HepG2 (cell line): ENCODE measurements around the gene ADM. TPM values are rescaled to one million over a fixed set of nuclear protein-coding genes. Genes with fewer than 3 reads are reported as not detected.
A peak's percentile ranks its signal among the peaks of the same experiment; 100 is the strongest.

Experiments
- ATF7 ChIP-seq, 2 experiments: fragments of 450-650 bp in 1 of 2; sonication (generic) in 1 of 2; formaldehyde crosslinking in 1 of 2; IDR thresholded peaks; 2 replicates each; pipeline versions ENCODE4 v1.4.0 to v1.6.1; 2016 to 2020; ENCODE audit warnings: antibody characterized with exemption in 1 of 2, mild to moderate bottlenecking in 1 of 2, missing genetic modification reagents in 1 of 2
- KDM5A ChIP-seq: fragments of 200-600 bp; sonication (generic); IDR thresholded peaks from 2 replicates; pipeline ENCODE4 v1.7.0; 2018; ENCODE audit warnings: antibody characterized with exemption, mild to moderate bottlenecking, low read length, borderline replicate concordance
- NAIF1 ChIP-seq: sonication (generic); formaldehyde crosslinking; IDR thresholded peaks from 2 replicates; pipeline ENCODE4 v1.5.0; 2020; ENCODE audit warnings: mild to moderate bottlenecking, missing genetic modification reagents, borderline replicate concordance
- NKX3-1 ChIP-seq: sonication (generic); formaldehyde crosslinking; IDR thresholded peaks from 2 replicates; pipeline ENCODE4 v1.5.0; 2020; ENCODE audit warnings: missing genetic modification reagents
- PHF8 ChIP-seq: sonication (generic); formaldehyde crosslinking; IDR thresholded peaks from 2 replicates; pipeline ENCODE4 v1.5.0; 2020; ENCODE audit warnings: missing genetic modification reagents
- PITX1 ChIP-seq: sonication (generic); formaldehyde crosslinking; IDR thresholded peaks from 2 replicates; pipeline ENCODE4 v1.5.1; 2020; ENCODE audit warnings: mild to moderate bottlenecking, missing genetic modification reagents
- TBX2 ChIP-seq: sonication (generic); formaldehyde crosslinking; IDR thresholded peaks from 2 replicates; pipeline ENCODE4 v1.5.0; 2020; ENCODE audit warnings: missing genetic modification reagents, mild to moderate bottlenecking, borderline replicate concordance
- TEAD2 ChIP-seq: sonication (generic); formaldehyde crosslinking; IDR thresholded peaks from 2 replicates; pipeline ENCODE4 v1.9.0; 2021; ENCODE audit warnings: missing genetic modification reagents
- TOPORS ChIP-seq: sonication (generic); formaldehyde crosslinking; IDR thresholded peaks from 2 replicates; pipeline ENCODE4 v1.8.0; 2023; ENCODE audit warnings: mild to moderate bottlenecking, missing genetic modification reagents
- YEATS4 ChIP-seq: sonication (generic); formaldehyde crosslinking; IDR thresholded peaks from 2 replicates; pipeline ENCODE4 v1.4.0; 2020; ENCODE audit warnings: missing genetic modification reagents, borderline replicate concordance
- ZBTB7B ChIP-seq: sonication (generic); formaldehyde crosslinking; IDR thresholded peaks from 2 replicates; pipeline ENCODE4 v1.4.0; 2020; ENCODE audit warnings: missing genetic modification reagents
- ZNF121 ChIP-seq: sonication (generic); formaldehyde crosslinking; IDR thresholded peaks from 2 replicates; pipeline ENCODE4 v1.5.0; 2020; ENCODE audit warnings: mild to moderate bottlenecking, missing genetic modification reagents
- ZNF260 ChIP-seq: sonication (generic); formaldehyde crosslinking; IDR thresholded peaks from 2 replicates; pipeline ENCODE4 v1.4.0; 2020; ENCODE audit warnings: missing genetic modification reagents, low read depth, mild to moderate bottlenecking, borderline replicate concordance
- ZNF34 ChIP-seq: sonication (generic); formaldehyde crosslinking; IDR thresholded peaks from 2 replicates; pipeline ENCODE4 v1.4.0; 2020; ENCODE audit warnings: mild to moderate bottlenecking, missing genetic modification reagents, borderline replicate concordance
- polyA plus RNA-seq, 8 experiments: library from polyadenylated mRNA; depleted of rRNA in 3 of 8; stranded (reverse) in 7 of 8; unstranded in 1 of 8; fragments of >200 nt; fragmentation: Illumina TruSeq in 4 of 8; extraction: Trizol in 4 of 8; gene quantifications; 2 replicates each; pipeline versions ENCODE4 v1.2.1 to v1.2.3, GENCODE V29; 2011 to 2016; ENCODE audit warnings: low read depth in 4 of 8, missing spikeins in 1 of 8, mixed read lengths in 1 of 8; ENCODE audit not compliant: insufficient read depth in 1 of 8
- total RNA-seq, 5 experiments: library from RNA; depleted of rRNA; stranded (reverse); fragments of >200 nt; fragmentation: Illumina TruSeq; extraction: Trizol; gene quantifications; 2 replicates each; pipeline ENCODE4 v1.2.3, GENCODE V29; 2016; ENCODE audit warnings: low read depth in 1 of 5
- TF ChIP-seq, protein P1 (sequence below): sonication (generic); formaldehyde crosslinking; IDR thresholded peaks from 2 replicates; pipeline ENCODE4 v1.8.1; 2022; ENCODE audit warnings: mild to moderate bottlenecking, missing genetic modification reagents
- TF ChIP-seq, protein P2 (sequence below): sonication (generic); formaldehyde crosslinking; IDR thresholded peaks from 2 replicates; pipeline ENCODE4 v1.5.1; 2020; ENCODE audit warnings: mild to moderate bottlenecking, missing genetic modification reagents, moderate library complexity
- TF ChIP-seq, protein P3 (sequence below): sonication (generic); formaldehyde crosslinking; IDR thresholded peaks from 2 replicates; pipeline ENCODE4 v1.4.0; 2020; ENCODE audit warnings: missing genetic modification reagents; ENCODE audit errors: not compliant biosample characterization
- TF ChIP-seq, protein P4 (sequence below): sonication (generic); formaldehyde crosslinking; IDR thresholded peaks from 2 replicates; pipeline ENCODE4 v1.8.1; 2023; ENCODE audit warnings: mild to moderate bottlenecking, moderate library complexity, missing genetic modification reagents
- TF ChIP-seq, protein P5 (sequence below): sonication (generic); formaldehyde crosslinking; IDR thresholded peaks from 2 replicates; pipeline ENCODE4 v1.8.1; 2023; ENCODE audit warnings: mild to moderate bottlenecking, missing genetic modification reagents

Gene ADM
- total and polyA plus RNA-seq, 2 of the 13 experiments (the other 11 are each of a cell fraction or from before 2014, with no cell fraction given): 10.7 to 26.1 TPM

DNA sequence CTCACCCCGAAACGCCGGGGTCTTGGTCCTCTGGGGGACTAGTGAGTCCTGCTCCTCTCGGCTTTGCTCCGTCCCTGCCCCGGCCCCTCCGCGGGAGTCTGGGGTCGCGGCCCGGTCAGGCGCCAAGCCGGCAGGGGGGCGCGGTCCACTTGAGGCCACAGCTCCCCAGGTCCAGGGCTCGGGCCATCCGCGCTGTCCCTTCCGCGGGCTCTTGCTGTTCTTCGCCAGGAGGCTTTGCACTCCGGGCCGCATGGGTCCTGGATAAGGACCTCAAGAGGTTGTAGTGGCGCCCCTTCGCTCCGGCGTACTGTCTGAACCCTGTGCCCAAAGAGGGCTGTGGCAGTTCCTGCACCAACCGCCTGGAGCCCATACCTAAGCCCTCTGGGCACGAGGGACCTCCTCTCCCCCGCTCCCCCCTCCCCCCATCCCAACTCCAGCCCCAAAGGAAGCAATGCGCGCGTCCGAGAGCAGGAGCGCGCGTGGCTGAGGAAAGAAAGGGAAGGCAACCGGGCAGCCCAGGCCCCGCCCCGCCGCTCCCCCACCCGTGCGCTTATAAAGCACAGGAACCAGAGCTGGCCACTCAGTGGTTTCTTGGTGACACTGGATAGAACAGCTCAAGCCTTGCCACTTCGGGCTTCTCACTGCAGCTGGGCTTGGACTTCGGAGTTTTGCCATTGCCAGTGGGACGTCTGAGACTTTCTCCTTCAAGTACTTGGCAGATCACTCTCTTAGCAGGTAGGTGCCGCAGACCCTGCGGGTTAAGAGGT, at the start of gene ADM (continued):
- TF ChIP-seq TEAD2 (CRISPR knock-in tag) (no peak), PHF8 (CRISPR knock-in tag) (peak; percentile 78), ZNF260 (CRISPR knock-in tag) (no peak), ATF7 (IDR thresholded peaks at IDR 0.05) (no peak), ATF7 (CRISPR knock-in tag; IDR thresholded peaks at IDR 0.05) (no peak), ZNF121 (CRISPR knock-in tag) (0 out of 2 replicates have a peak, but pooled peaks have one; percentile 14), NKX3-1 (0 out of 2 replicates have a peak, but pooled peaks have one; percentile 66), KDM5A (peak; percentile 43; the same call in 1 of the 2 replicates), ZNF34 (CRISPR knock-in tag) (0 out of 2 replicates have a peak, but pooled peaks have one; percentile 56), YEATS4 (CRISPR knock-in tag) (peak; percentile 59), ZBTB7B (CRISPR knock-in tag) (peak; percentile 93), TOPORS (CRISPR knock-in tag) (no peak), NAIF1 (CRISPR knock-in tag) (peak; percentile 41; the same call in 1 of the 2 replicates), TBX2 (CRISPR knock-in tag) (peak; percentile 53; the same call in 1 of the 2 replicates), PITX1 (CRISPR knock-in tag) (peak; percentile 70)
- TF ChIP-seq, protein P1, sequence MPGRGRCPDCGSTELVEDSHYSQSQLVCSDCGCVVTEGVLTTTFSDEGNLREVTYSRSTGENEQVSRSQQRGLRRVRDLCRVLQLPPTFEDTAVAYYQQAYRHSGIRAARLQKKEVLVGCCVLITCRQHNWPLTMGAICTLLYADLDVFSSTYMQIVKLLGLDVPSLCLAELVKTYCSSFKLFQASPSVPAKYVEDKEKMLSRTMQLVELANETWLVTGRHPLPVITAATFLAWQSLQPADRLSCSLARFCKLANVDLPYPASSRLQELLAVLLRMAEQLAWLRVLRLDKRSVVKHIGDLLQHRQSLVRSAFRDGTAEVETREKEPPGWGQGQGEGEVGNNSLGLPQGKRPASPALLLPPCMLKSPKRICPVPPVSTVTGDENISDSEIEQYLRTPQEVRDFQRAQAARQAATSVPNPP (CRISPR knock-in tag): 0 out of 2 replicates have a peak, but pooled peaks have one; percentile 57
- TF ChIP-seq, protein P2, sequence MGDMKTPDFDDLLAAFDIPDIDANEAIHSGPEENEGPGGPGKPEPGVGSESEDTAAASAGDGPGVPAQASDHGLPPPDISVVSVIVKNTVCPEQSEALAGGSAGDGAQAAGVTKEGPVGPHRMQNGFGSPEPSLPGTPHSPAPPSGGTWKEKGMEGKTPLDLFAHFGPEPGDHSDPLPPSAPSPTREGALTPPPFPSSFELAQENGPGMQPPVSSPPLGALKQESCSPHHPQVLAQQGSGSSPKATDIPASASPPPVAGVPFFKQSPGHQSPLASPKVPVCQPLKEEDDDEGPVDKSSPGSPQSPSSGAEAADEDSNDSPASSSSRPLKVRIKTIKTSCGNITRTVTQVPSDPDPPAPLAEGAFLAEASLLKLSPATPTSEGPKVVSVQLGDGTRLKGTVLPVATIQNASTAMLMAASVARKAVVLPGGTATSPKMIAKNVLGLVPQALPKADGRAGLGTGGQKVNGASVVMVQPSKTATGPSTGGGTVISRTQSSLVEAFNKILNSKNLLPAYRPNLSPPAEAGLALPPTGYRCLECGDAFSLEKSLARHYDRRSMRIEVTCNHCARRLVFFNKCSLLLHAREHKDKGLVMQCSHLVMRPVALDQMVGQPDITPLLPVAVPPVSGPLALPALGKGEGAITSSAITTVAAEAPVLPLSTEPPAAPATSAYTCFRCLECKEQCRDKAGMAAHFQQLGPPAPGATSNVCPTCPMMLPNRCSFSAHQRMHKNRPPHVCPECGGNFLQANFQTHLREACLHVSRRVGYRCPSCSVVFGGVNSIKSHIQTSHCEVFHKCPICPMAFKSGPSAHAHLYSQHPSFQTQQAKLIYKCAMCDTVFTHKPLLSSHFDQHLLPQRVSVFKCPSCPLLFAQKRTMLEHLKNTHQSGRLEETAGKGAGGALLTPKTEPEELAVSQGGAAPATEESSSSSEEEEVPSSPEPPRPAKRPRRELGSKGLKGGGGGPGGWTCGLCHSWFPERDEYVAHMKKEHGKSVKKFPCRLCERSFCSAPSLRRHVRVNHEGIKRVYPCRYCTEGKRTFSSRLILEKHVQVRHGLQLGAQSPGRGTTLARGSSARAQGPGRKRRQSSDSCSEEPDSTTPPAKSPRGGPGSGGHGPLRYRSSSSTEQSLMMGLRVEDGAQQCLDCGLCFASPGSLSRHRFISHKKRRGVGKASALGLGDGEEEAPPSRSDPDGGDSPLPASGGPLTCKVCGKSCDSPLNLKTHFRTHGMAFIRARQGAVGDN (CRISPR knock-in tag): peak; percentile 67
- TF ChIP-seq, protein P3, sequence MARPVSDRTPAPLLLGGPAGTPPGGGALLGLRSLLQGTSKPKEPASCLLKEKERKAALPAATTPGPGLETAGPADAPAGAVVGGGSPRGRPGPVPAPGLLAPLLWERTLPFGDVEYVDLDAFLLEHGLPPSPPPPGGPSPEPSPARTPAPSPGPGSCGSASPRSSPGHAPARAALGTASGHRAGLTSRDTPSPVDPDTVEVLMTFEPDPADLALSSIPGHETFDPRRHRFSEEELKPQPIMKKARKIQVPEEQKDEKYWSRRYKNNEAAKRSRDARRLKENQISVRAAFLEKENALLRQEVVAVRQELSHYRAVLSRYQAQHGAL (CRISPR knock-in tag): no peak
- TF ChIP-seq, protein P4, sequence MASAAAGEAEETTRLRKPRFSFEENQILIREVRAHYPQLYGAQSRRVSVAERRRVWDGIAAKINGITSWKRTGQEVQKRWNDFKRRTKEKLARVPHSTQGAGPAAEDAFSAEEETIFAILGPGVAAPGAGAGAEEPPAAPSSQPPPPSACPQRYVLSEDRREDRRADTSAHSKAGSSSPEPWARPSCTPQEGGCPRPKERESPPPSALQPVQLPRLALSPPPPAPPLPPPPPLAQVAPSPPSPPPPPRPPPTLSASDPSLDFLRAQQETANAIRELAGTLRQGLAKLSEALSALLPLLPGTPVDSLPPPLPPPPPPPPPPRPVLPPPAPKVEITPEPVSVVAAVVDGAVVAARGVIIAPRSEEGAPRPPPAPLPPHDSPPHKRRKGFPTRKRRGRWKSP (CRISPR knock-in tag): peak; percentile 75; the same call in 1 of the 2 replicates
- TF ChIP-seq, protein P5, sequence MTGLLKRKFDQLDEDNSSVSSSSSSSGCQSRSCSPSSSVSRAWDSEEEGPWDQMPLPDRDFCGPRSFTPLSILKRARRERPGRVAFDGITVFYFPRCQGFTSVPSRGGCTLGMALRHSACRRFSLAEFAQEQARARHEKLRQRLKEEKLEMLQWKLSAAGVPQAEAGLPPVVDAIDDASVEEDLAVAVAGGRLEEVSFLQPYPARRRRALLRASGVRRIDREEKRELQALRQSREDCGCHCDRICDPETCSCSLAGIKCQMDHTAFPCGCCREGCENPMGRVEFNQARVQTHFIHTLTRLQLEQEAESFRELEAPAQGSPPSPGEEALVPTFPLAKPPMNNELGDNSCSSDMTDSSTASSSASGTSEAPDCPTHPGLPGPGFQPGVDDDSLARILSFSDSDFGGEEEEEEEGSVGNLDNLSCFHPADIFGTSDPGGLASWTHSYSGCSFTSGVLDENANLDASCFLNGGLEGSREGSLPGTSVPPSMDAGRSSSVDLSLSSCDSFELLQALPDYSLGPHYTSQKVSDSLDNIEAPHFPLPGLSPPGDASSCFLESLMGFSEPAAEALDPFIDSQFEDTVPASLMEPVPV (CRISPR knock-in tag): no peak
